ENCODE results near the gene DISP3.

DISP3 gene

GRCh38 chr1:11461531-11462137 is 17.3 kb upstream of the DISP3 start:
- no peaks in the 10 kb centered on the region for H3K4me1 ChIP-seq (ENCODE audit: insufficient read depth, low read length, severe bottlenecking)
- H3K4me3 ChIP-seq (ENCODE audit: low read depth, low read length, poor library complexity, severe bottlenecking): no peak overlapping the region
- H2AFZ ChIP-seq (ENCODE audit: low read length): no peak overlapping the region
- TF ChIP-seq CTCF (IDR thresholded peaks at IDR 0.05; ENCODE audit: low read length) (no peak), EZH2 (IDR thresholded peaks at IDR 0.05; ENCODE audit: borderline replicate concordance, low read length) (no peak)
- H3K9me3 ChIP-seq (ENCODE audit: low read length): no peaks in the 10 kb centered on the region
- H3K27ac ChIP-seq (ENCODE audit: low read depth, low read length, poor library complexity, severe bottlenecking): no peak overlapping the region
- no peaks in the 10 kb centered on the region for H3K36me3 ChIP-seq (ENCODE audit: insufficient read depth, low read length)
- H3K79me2 ChIP-seq (ENCODE audit: insufficient read depth, low read length): no peaks in the 10 kb centered on the region
- H3F3A ChIP-seq (ENCODE audit: insufficient read depth, low read length): no peaks in the 10 kb centered on the region
- no peak overlapping the region for H3K9ac ChIP-seq (ENCODE audit: low read length)
- H3K4me2 ChIP-seq (ENCODE audit: low read length): no peak overlapping the region
- H3K9me2 ChIP-seq (ENCODE audit: low read depth, low read length): no peaks in the 10 kb centered on the region
- H3K27me3 ChIP-seq (ENCODE audit: insufficient read depth, low read length): no peaks in the 10 kb centered on the region
- H4K20me1 ChIP-seq (ENCODE audit: insufficient read depth, low read length): no peaks in the 10 kb centered on the region

GRCh38 chr1:11462224-11462923 is 16.6 kb upstream of the DISP3 start:
- no peak overlapping the region for H2AFZ ChIP-seq (ENCODE audit: low read length)
- H3K79me2 ChIP-seq (ENCODE audit: insufficient read depth, low read length): no peaks in the 10 kb centered on the region
- H3K4me1 ChIP-seq (ENCODE audit: insufficient read depth, low read length, severe bottlenecking): no peaks in the 10 kb centered on the region
- H3K4me2 ChIP-seq (ENCODE audit: low read length): no peak overlapping the region
- H4K20me1 ChIP-seq (ENCODE audit: insufficient read depth, low read length): no peaks in the 10 kb centered on the region
- no peaks in the 10 kb centered on the region for H3K9me2 ChIP-seq (ENCODE audit: low read depth, low read length)
- no peak overlapping the region for H3K4me3 ChIP-seq (ENCODE audit: low read depth, low read length, poor library complexity, severe bottlenecking)
- no peaks in the 10 kb centered on the region for H3K27me3 ChIP-seq (ENCODE audit: insufficient read depth, low read length)
- no peak for TF ChIP-seq EZH2 (IDR thresholded peaks at IDR 0.05; ENCODE audit: borderline replicate concordance, low read length)
- TF ChIP-seq CTCF (IDR thresholded peaks at IDR 0.05; ENCODE audit: low read length): no peak
- no peaks in the 10 kb centered on the region for H3K9me3 ChIP-seq (ENCODE audit: low read length)
- no peaks in the 10 kb centered on the region for H3F3A ChIP-seq (ENCODE audit: insufficient read depth, low read length)
- no peak overlapping the region for H3K9ac ChIP-seq (ENCODE audit: low read length)
- no peak overlapping the region for H3K27ac ChIP-seq (ENCODE audit: low read depth, low read length, poor library complexity, severe bottlenecking)
- H3K36me3 ChIP-seq (ENCODE audit: insufficient read depth, low read length): no peaks in the 10 kb centered on the region

DNA sequence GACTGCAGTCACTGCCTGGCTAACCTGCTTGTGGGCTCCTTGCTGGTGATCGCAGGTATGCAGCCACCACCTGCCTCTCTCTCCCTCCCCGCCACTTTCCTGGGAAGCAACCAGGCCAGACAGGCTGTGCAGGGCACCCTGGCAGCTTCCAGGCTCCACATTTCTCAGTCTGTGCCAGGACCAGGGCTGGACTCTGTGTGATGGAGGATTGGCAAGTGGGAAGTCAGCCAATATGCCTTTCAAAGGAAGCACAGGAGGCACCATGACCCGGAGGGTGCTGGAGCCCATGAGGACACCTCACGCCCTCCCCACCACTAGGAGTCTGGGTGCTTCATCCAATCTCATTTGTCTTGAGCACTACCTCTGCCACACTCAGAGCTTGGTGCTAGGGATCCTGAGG is 15.8 kb upstream of the DISP3 start:
- no peaks in the 10 kb centered on the region for H3F3A ChIP-seq (ENCODE audit: insufficient read depth, low read length)
- no peak overlapping the region for H3K9ac ChIP-seq (ENCODE audit: low read length)
- H3K4me1 ChIP-seq (ENCODE audit: insufficient read depth, low read length, severe bottlenecking): no peaks in the 10 kb centered on the region
- TF ChIP-seq CTCF (IDR thresholded peaks at IDR 0.05; ENCODE audit: low read length) (no peak), EZH2 (IDR thresholded peaks at IDR 0.05; ENCODE audit: borderline replicate concordance, low read length) (no peak)
- H3K36me3 ChIP-seq (ENCODE audit: insufficient read depth, low read length): no peaks in the 10 kb centered on the region
- no peaks in the 10 kb centered on the region for H3K27me3 ChIP-seq (ENCODE audit: insufficient read depth, low read length)
- H4K20me1 ChIP-seq (ENCODE audit: insufficient read depth, low read length): no peaks in the 10 kb centered on the region
- no peaks in the 10 kb centered on the region for H3K9me3 ChIP-seq (ENCODE audit: low read length)
- no peak overlapping the region for H3K4me3 ChIP-seq (ENCODE audit: low read depth, low read length, poor library complexity, severe bottlenecking)
- H3K27ac ChIP-seq (ENCODE audit: low read depth, low read length, poor library complexity, severe bottlenecking): no peak overlapping the region
- no peak overlapping the region for H3K4me2 ChIP-seq (ENCODE audit: low read length)
- no peaks in the 10 kb centered on the region for H3K9me2 ChIP-seq (ENCODE audit: low read depth, low read length)
- no peaks in the 10 kb centered on the region for H3K79me2 ChIP-seq (ENCODE audit: insufficient read depth, low read length)
- no peak overlapping the region for H2AFZ ChIP-seq (ENCODE audit: low read length)

All from OCI-LY1 (cell line).